Activated CD4-positive, alpha-beta T cell treated with anti-CD3 and anti-CD28 coated beads, Interleukin-2, amount 10 ng/mL, durations not matched to agents 24 days and 14 days (primary cell): Measurements from ENCODE around the gene PLIN4. TPM values are rescaled to one million over a fixed set of nuclear protein-coding genes. Genes with fewer than 3 reads are reported as not detected.

Experiments
- total RNA-seq: library from RNA; stranded (reverse); gene quantifications from 2 replicates; pipeline ENCODE4 v1.2.3, GENCODE V29; 2022

PLIN4 gene
- total RNA-seq, 1 donor from 2014 or later: not detected

Other genes with a start within 250 kb of the PLIN4 start
- not detected in 2 replicates for gene SHD, start 239.2 kb downstream of the PLIN4 start, total RNA-seq
- gene TMIGD2, start 216.1 kb downstream of the PLIN4 start, total RNA-seq: 13.3 and 14.0 TPM in 2 replicates
- gene FSD1, start 213.9 kb downstream of the PLIN4 start, total RNA-seq: 44.2 and 44.3 TPM in 2 replicates
- gene STAP2, start 179.7 kb downstream of the PLIN4 start, total RNA-seq: 14.2 and 16.8 TPM in 2 replicates
- gene MPND, start 174.9 kb downstream of the PLIN4 start, total RNA-seq: 20.6 and 21.0 TPM in 2 replicates
- 53.8 and 56.8 TPM in 2 replicates for gene SH3GL1, start 117.9 kb downstream of the PLIN4 start, total RNA-seq
- gene CHAF1A, start 115.8 kb downstream of the PLIN4 start, total RNA-seq: 99.4 and 103 TPM in 2 replicates
- gene UBXN6, start 60.7 kb downstream of the PLIN4 start, total RNA-seq: 41.2 and 47.2 TPM in 2 replicates
- gene HDGFL2, start 46.2 kb downstream of the PLIN4 start, total RNA-seq: 66.0 and 72.7 TPM in 2 replicates
- not detected in 2 replicates for gene PLIN5, start 16.7 kb upstream of the PLIN4 start, total RNA-seq
- gene LRG1, start 21.6 kb upstream of the PLIN4 start, total RNA-seq: 0.24 and 0.40 TPM in 2 replicates
- gene SEMA6B, start 41.2 kb upstream of the PLIN4 start, total RNA-seq: 0.40 TPM in 1 of 2 replicates, not detected in the other
- 12.5 and 13.5 TPM in 2 replicates for gene TNFAIP8L1, start 121.0 kb upstream of the PLIN4 start, total RNA-seq
- gene MYDGF, start 151.9 kb upstream of the PLIN4 start, total RNA-seq: 85.2 and 90.8 TPM in 2 replicates
- 86.4 and 95.9 TPM in 2 replicates for gene DPP9, start 205.4 kb upstream of the PLIN4 start, total RNA-seq